HCT116 (cell line): ENCODE results near the gene SPSB3.

Source experiments
- CTCF ChIP-seq, 3 experiments: fragments of 200-600 bp in 1 of 3; sonication (generic) in 1 of 3; IDR thresholded peaks in 2 of 3; conservative IDR thresholded peaks in 1 of 3; 2 replicates each; pipeline ENCODE4 v1.5.1; 2012 to 2017; ENCODE audit warnings: low read depth in 2 of 3, low read length in 2 of 3, antibody characterized with exemption in 1 of 3, borderline replicate concordance in 1 of 3, control low read depth in 1 of 3, mild to moderate bottlenecking in 1 of 3, mixed read lengths in 1 of 3, mixed run types in 1 of 3, moderate library complexity in 1 of 3; ENCODE audit not compliant: insufficient read depth in 1 of 3
- ELF1 ChIP-seq: IDR thresholded peaks from 2 replicates; pipeline ENCODE4 v1.6.1; 2012; ENCODE audit warnings: low read depth, borderline replicate concordance
- EZH2 ChIP-seq: fragments of 200-600 bp; sonication (generic); IDR thresholded peaks from 2 replicates; pipeline ENCODE4 v1.6.1; 2017; ENCODE audit warnings: antibody characterized with exemption, mixed run types
- EZH2phosphoT487 ChIP-seq: fragments of 200-600 bp; IDR thresholded peaks from 2 replicates; pipeline ENCODE4 v1.6.1; 2018; ENCODE audit warnings: antibody characterized with exemption, borderline replicate concordance
- MAX ChIP-seq: IDR thresholded peaks from 2 replicates; pipeline ENCODE4 v1.6.1; 2012
- POLR2A ChIP-seq: IDR thresholded peaks from 2 replicates; pipeline ENCODE4 v1.7.0; 2011; ENCODE audit warnings: borderline replicate concordance; ENCODE audit not compliant: insufficient read depth, insufficient read length; ENCODE audit errors: extremely low read depth
- POLR2AphosphoS5 ChIP-seq: IDR thresholded peaks from 2 replicates; pipeline ENCODE4 v1.6.1; 2011; ENCODE audit warnings: mild to moderate bottlenecking, low read depth, low read length, moderate library complexity
- RAD21 ChIP-seq: IDR thresholded peaks from 2 replicates; pipeline ENCODE4 v1.6.1; 2012; ENCODE audit warnings: low read depth, mild to moderate bottlenecking
- REST ChIP-seq: IDR thresholded peaks from 2 replicates; pipeline ENCODE4 v1.6.1; 2012; ENCODE audit warnings: low read depth
- SIN3A ChIP-seq: IDR thresholded peaks from 2 replicates; pipeline ENCODE4 v1.6.1; 2012; ENCODE audit warnings: low read depth
- ZBTB33 ChIP-seq: IDR thresholded peaks from 2 replicates; pipeline ENCODE4 v1.6.1; 2011; ENCODE audit warnings: mild to moderate bottlenecking, low read length, moderate library complexity; ENCODE audit not compliant: insufficient replicate concordance; ENCODE audit errors: extremely low read depth
- ZNF274 ChIP-seq: fragments of 200-500 bp; sonication (Bioruptor generic); IDR thresholded peaks from 2 replicates; pipeline ENCODE4 v1.6.1; 2014; ENCODE audit warnings: mild to moderate bottlenecking, low read depth, low read length, inconsistent platforms

- TF ChIP-seq CTCF (IDR thresholded peaks at IDR 0.05 in 2 of 3, conservative IDR thresholded peaks at IDR 0.05 in 1 of 3; ENCODE audit: borderline replicate concordance in 1 of 3, insufficient read depth in 1 of 3, low read depth in 2 of 3, low read length in 2 of 3) = no peak
- no peak for TF ChIP-seq RAD21
- TF ChIP-seq EZH2 = no peak
- no peak for TF ChIP-seq ZNF274
- TF ChIP-seq REST = no peak
- no peak for TF ChIP-seq POLR2A
- no peak for TF ChIP-seq ZBTB33
- TF ChIP-seq SIN3A = no peak
- TF ChIP-seq ELF1 = no peak
- no peak for TF ChIP-seq MAX
- no peak for TF ChIP-seq EZH2phosphoT487
- TF ChIP-seq POLR2AphosphoS5 = no peak
These were observed 26.3 kb upstream of the SPSB3 start for GRCh38 chr16:1808691-1809090.
